Effector memory CD8-positive, alpha-beta T cell (primary cell): ENCODE results near the gene NOS2.
"Not testable (repeated sequence)": the region's sequence is repeated elsewhere in the genome, so short reads cannot be mapped to it uniquely, and the experiment has no call there.

ENCODE experiments used
- ATAC-seq: fragments of 150-1000 bp; cut with Tn5 transposase; replicated peaks from 2 replicates; pipeline ENCODE4 v1.10.0; 2021; ENCODE audit warnings: mild to moderate bottlenecking, moderate library complexity
- DNase-seq, 3 experiments: peaks; one replicate each; pipeline ENCODE4 v3.0.0; 2021
- H3K27ac Mint-ChIP-seq, 2 donors: one replicate each; pipeline ENCODE4 v1.8.0; 2022; ENCODE audit warnings: mild to moderate bottlenecking in 2 of 2, mixed read lengths in 2 of 2, moderate library complexity in 2 of 2
- H3K27me3 Mint-ChIP-seq, 2 donors: one replicate each; pipeline ENCODE4 v1.8.0; 2022; ENCODE audit warnings: mixed read lengths in 2 of 2
- H3K36me3 Mint-ChIP-seq: one replicate; pipeline ENCODE4 v1.8.0; 2022; ENCODE audit warnings: mild to moderate bottlenecking, moderate library complexity, mixed read lengths; ENCODE audit not compliant: insufficient read depth
- H3K4me1 Mint-ChIP-seq, 2 donors: one replicate each; pipeline ENCODE4 v1.8.0; 2022; ENCODE audit warnings: low read depth in 2 of 2, mixed read lengths in 2 of 2
- H3K4me3 Mint-ChIP-seq, 2 donors: one replicate each; pipeline ENCODE4 v1.8.0; 2022; ENCODE audit warnings: mild to moderate bottlenecking in 2 of 2, mixed read lengths in 2 of 2, moderate library complexity in 2 of 2
- H3K9me3 Mint-ChIP-seq, 2 donors: one replicate each; pipeline ENCODE4 v1.8.0; 2022; ENCODE audit warnings: mixed read lengths in 2 of 2

NOS2 gene

DNA sequence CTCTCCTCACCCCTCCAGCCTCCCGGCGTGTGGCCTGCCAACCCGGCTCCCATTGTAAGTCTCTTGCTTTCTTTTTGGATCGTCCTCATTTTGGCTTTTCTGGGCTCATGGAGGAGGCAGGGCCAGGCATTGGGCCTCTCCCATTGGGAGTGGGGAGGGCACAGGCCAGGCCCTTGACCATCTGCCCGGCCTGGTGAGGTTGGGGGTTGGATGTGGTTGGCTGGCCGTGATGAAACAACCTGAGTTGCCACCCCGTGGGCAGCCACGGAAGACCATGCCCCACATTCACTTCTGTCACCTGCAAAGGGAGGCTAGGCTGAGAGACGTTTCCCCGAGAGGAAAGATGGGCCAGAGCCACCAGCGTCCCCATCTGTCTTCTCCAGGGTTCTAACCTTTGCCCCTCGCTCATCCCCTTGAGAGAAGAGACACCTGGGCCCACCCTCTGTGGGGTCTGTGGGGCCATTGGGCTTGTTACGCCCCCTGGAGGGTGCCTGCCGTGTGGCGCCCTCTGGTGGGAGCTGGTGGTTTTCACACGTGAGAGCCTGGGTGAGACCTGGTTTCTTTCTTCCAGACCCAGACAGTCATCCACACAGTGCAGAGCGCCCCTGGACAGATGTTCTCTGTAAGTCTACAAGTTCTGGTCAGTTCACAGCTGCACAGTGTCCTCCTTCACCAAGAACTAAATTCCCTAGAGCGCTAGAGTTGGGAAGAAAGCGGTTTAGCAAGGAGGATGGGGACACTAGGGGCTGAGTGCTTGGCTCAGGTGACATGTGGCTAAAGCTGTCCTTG lies 47.3 kb downstream of the NOS2 start:
- not testable (repeated sequence) for H3K27ac Mint-ChIP-seq, H3K9me3 Mint-ChIP-seq, H3K4me3 Mint-ChIP-seq, DNase-seq, H3K36me3 Mint-ChIP-seq, H3K4me1 Mint-ChIP-seq
- peak; percentile 32 for ATAC-seq
- H3K27me3 Mint-ChIP-seq = peaks cover 6 to 16% of the 10 kb centered on the region in 2 donors

DNA sequence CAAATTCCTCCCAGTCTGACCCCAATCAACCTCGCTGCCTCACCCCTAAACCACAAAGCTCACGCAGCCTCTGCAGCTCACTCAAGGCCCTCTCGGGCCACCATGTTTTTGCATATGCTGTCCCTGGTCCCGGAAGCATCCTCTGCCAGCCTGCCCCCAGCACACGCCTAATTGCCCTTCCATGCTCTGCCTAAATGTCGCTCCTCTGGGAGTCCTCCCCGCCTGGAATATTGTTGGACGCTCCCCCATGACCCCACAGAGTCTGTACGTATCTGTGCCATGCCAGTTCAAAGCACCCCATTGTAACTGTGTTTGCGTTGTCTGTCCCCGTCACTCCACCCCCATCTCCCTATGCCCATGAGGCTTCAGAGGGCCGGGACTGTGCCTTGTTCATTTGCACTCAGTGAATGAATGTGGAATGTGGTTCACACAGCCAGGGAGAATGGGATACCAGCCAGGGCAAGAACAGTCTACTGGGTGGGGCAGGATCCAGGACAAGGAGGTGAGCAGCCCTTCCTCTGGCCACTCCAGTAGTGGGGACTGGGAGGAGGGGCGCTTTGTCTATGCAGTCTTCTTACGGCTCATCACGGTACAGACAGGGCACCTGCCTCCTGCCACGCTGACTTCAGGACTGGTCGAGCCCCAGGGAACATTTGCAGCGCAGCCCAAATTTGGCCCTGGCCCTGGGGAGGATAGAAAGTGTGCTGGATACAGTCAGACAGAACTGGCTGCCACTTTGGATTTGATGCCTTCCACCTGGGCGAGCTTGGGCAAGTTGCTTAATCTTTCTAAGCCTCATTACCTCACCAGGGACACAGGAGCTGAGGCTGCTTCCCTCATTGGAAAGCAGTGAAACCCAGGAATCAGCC lies 48.5 kb downstream of the NOS2 start:
- Mint-ChIP-seq H3K36me3 (no peaks in the 10 kb centered on the region), H3K9me3 (no peaks in the 10 kb centered on the region), H3K4me3 (no peak overlapping the region), H3K27me3 (peaks cover 6 to 10% of the 10 kb centered on the region in 2 donors), H3K27ac (no peak overlapping the region), H3K4me1 (no peaks in the 10 kb centered on the region)
- DNase-seq (no peak), ATAC-seq (no peak)

DNA sequence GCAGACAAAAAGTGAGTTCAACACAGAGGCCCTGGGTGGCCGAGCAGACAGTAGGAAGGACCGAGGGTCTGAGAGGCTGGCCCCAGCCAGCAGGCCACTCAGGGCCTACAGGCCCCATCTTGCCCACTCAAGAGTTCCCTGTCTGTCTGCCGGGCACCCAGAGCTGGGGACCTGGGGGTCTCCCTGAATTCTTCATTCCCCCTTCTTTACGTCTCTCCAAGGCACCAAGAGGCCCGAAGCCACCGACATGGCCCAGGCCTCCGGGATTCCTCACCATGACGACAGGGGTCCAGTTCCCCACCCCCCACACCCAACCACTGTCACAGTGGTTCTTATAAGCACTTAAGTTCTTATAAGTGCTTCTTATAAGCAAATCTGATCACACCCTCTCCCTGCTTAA lies 49.2 kb downstream of the NOS2 start:
- DNase-seq (no peak), ATAC-seq (no peak)
- H3K4me1 Mint-ChIP-seq = no peaks in the 10 kb centered on the region
- H3K9me3 Mint-ChIP-seq = no peaks in the 10 kb centered on the region
- H3K4me3 Mint-ChIP-seq = no peak overlapping the region
- H3K36me3 Mint-ChIP-seq = no peaks in the 10 kb centered on the region
- peaks cover 6 to 10% of the 10 kb centered on the region in 2 donors for H3K27me3 Mint-ChIP-seq
- H3K27ac Mint-ChIP-seq = peak overlapping the region in 1 of 2 donors; percentile 33

DNA sequence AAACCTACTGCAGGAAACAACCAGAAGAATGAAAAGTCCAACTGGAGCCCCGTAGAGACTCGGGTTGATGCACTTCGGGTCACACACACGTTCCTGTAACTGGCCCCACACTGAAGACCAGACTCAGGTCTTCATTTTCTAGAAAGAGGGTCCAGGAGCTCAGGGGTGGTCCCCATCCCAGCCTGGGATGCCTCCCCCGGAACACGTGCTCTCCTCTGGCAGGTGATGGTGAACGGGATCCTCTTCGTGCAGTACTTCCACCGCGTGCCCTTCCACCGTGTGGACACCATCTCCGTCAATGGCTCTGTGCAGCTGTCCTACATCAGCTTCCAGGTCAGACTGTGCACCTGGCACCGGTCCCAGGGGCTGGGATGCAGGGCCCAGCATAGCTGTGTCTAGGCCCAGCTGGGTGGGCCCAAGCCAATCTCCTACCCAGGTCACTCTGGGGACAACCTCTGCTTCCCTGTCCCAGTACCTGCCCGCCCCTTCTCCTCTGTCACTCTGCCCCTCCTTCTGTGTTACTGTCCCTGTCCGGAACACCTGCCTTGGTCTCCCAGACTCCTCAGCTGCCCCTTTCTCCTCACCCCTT lies 50.7 kb downstream of the NOS2 start:
- H3K36me3 Mint-ChIP-seq, H3K27ac Mint-ChIP-seq, H3K4me1 Mint-ChIP-seq, DNase-seq, H3K4me3 Mint-ChIP-seq, H3K9me3 Mint-ChIP-seq, ATAC-seq, H3K27me3 Mint-ChIP-seq: not testable (repeated sequence)

DNA sequence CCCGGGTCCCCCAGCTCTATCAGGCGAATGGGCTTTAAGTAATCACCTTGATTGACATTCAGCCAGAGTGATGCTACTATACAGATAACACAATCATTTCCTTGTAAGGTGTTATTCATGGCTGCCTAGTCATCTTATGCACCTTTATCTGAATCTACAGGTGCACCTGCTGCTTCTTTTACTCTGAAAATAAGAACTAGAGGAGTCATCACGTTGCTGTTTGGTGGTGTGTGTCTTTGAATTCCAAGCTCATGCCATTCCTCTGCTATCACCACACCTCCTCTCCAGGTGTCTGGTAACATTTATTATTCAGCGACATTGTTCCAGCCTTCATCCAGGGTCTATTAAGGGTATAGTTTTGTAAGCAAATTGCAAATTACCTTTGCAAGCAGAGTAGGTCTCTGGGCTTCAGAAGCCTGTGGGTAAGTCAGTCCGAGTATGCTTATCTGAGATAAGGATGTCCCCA lies 51.9 kb downstream of the NOS2 start:
- H3K4me3 Mint-ChIP-seq = no peak overlapping the region
- no peaks in the 10 kb centered on the region for H3K4me1 Mint-ChIP-seq
- H3K9me3 Mint-ChIP-seq = no peaks in the 10 kb centered on the region
- H3K27me3 Mint-ChIP-seq = no peaks in the 10 kb centered on the region
- H3K27ac Mint-ChIP-seq = no peak overlapping the region
- ATAC-seq (no peak), DNase-seq (no peak)
- no peaks in the 10 kb centered on the region for H3K36me3 Mint-ChIP-seq

DNA sequence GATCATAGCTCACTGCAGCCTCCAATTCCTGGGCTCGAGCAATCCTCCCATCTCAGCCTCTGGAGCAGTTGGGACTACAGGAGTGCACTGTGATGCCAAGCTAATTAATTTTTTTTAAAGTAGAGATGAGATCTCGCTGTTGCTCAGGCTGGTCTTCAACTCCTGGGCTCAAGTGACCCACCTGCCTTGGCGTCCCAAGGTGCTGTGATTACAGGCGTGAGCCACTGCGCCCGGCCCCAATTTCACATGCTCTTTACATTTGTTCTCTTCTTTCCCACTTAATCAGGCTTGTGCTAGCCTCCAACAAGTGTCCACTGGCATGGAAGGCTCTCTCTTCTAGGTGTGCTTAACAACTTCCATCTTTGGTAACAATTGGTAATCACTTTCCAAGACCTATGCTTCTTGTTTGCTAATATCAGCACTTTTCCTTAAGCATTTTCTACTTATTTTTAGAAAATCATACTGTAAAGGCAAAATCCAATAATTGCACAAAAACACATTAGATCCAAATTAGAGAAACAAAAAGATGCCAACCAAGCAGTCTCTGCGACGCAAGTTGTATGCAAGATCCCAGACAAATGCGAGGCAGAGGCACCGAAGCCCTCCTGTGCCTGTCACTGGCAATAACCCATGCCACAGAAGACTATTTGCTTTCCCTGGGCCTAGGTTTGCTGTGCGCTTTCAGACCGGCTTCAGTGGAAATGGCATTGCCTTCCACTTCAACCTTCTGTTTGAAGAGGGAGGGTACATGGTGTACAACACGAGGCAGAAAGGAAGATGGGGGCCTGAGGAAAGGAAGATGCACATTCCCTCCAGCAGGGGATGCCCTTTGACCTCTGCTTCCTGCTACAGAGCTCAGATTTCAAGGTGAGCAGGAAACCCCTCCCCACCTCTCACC lies 52.6 kb downstream of the NOS2 start:
- H3K27ac Mint-ChIP-seq = no peak overlapping the region
- ATAC-seq (no peak), DNase-seq (no peak)
- H3K27me3 Mint-ChIP-seq = no peaks in the 10 kb centered on the region
- no peaks in the 10 kb centered on the region for H3K36me3 Mint-ChIP-seq
- H3K4me3 Mint-ChIP-seq = no peak overlapping the region
- no peaks in the 10 kb centered on the region for H3K4me1 Mint-ChIP-seq
- H3K9me3 Mint-ChIP-seq = no peaks in the 10 kb centered on the region

DNA sequence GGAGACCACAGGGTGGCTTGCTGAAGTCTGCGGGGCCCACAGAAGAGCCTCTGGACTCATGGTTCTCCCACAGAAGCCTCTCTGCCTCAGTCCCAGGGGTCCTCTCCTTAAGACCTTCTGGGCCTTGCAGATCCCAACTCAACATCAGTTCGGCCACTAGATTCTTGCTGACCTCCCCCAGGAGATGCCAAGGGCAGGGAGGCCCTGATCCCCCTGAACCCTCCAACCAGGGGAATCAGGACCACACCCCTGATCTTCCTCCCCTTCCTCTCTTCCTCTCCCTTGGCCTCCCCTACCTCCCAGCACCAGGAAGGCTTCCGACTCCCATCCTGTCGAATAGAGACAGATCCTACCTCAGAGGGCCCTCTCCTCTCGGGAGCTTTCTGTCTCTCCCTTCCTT lies 53.4 kb downstream of the NOS2 start:
- H3K27ac Mint-ChIP-seq = no peak overlapping the region
- no peak overlapping the region for H3K4me3 Mint-ChIP-seq
- H3K4me1 Mint-ChIP-seq = no peaks in the 10 kb centered on the region
- H3K9me3 Mint-ChIP-seq = no peaks in the 10 kb centered on the region
- H3K36me3 Mint-ChIP-seq = no peaks in the 10 kb centered on the region
- ATAC-seq (no peak), DNase-seq (no peak)
- H3K27me3 Mint-ChIP-seq = peaks cover 0 to 3% of the 10 kb centered on the region in 2 donors

DNA sequence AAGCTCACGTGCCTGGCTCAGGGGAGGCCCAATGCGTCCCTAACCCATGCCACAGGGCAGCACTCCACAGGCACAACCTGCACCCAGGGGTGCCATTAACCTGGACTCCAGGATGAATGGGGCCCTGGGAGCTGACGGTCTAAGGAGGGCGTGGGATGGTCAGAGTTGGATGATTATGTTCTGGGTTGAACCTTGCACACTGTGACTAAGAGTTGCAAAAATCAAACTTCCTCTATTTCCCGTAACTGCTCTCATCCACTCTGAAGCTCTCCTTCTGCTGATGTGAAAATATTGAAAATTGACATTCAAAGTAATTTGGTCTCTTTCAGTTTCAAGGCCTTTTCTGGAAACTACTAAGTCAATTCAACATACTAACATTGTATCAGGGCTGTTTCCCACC lies 54.0 kb downstream of the NOS2 start:
- not testable (repeated sequence) for H3K27me3 Mint-ChIP-seq, H3K36me3 Mint-ChIP-seq, ATAC-seq, H3K9me3 Mint-ChIP-seq, H3K4me3 Mint-ChIP-seq, H3K4me1 Mint-ChIP-seq, DNase-seq, H3K27ac Mint-ChIP-seq

DNA sequence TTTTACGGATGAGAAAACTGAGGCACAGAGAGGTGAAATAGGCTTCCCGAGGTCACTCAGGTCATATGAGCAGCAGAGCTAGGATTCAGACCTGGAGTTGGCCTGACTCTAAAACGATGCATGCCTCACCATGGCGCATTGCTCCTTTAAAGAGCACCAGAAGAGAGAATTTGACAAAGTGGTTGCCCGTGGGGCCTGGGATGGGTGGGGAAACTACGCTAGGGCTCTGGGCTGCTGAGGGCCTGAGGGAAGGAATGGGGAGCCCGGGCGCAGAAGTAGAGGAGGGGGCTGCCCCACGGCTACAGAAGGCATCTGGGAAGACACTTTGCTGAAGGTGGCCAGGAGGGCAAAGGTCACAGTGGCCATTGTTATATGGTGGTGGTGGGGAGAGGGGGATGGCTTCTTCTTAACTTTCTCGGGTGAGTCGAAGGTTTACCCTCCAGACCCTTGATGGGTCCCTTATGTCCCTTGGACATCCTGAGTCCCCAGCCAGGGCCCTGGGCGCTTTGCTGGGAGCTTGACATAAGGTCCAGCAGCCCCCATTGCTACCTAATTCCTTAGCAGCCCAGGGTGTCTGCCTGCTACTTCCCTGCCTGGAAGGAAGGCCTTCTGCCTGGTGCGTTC lies 55.0 kb downstream of the NOS2 start:
- H3K36me3 Mint-ChIP-seq, H3K27me3 Mint-ChIP-seq, H3K9me3 Mint-ChIP-seq, H3K27ac Mint-ChIP-seq, ATAC-seq, DNase-seq, H3K4me3 Mint-ChIP-seq, H3K4me1 Mint-ChIP-seq: not testable (repeated sequence)

DNA sequence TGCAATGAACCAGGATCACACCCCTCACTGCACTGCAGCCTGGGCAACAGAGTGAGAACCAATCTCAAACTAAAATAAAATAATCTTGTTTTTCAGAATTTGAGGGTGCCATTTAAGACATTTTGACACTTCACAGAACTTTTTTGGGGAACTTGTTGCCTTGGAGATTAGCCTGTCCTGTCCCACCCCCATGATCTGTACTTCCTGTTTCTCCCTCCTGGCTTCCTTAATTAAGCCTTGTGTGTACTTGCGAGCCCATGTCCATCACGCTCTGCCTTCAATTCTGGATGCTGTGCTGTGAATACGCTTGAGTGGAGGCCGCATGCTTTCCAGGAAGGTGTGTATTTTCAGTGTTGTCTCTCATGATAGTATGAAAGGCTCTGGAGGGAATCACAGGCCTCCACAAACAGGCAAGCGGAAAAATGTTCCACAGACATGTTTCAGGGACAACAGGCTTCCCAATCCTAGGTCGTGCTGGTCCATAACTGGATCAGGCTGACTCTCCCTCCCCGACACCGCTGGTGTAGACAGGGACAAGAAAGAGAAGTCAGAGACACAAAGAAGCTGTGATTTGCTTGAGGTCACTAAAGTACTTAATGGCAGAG lies 56.9 kb downstream of the NOS2 start:
- H3K27ac Mint-ChIP-seq = no peak overlapping the region
- H3K9me3 Mint-ChIP-seq = no peaks in the 10 kb centered on the region
- H3K4me3 Mint-ChIP-seq = no peak overlapping the region
- no peaks in the 10 kb centered on the region for H3K36me3 Mint-ChIP-seq
- DNase-seq (no peak), ATAC-seq (no peak)
- no peaks in the 10 kb centered on the region for H3K4me1 Mint-ChIP-seq
- peaks cover 0 to 6% of the 10 kb centered on the region in 2 donors for H3K27me3 Mint-ChIP-seq

DNA sequence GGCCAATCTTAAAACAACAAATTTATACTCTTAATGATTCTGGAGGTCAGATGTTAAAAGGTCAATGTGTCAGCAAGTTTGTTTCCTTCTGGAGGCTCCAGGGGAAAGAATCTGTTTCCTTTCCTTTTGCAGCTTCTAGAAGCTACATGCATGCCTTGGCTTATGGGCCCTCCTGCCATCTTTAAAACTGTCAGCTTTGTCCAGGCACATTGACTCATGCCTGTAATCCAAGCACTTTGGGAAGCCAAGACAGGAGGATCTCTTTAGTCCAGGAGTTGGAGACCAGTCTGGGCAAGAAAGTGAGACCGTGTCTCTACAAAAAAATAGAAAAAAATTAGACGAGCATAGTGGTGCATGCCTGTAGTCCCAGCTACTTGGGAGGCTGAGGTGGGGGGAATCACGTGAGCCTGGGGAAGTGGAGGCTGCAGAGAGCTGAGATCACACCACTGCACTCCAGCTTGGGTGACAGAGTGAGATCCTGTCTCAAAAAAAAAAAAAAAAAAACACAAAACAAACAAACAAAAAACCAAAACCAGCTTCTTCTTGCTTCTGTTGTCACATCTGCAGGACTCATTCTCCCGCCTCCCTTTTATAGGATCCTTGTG lies 58.3 kb downstream of the NOS2 start:
- no peak for DNase-seq
- Mint-ChIP-seq H3K36me3 (no peaks in the 10 kb centered on the region), H3K4me1 (no peaks in the 10 kb centered on the region), H3K4me3 (no peak overlapping the region), H3K27ac (no peak overlapping the region), H3K27me3 (peaks cover 6 to 12% of the 10 kb centered on the region in 2 donors), H3K9me3 (no peaks in the 10 kb centered on the region)
- ATAC-seq = no peak

DNA sequence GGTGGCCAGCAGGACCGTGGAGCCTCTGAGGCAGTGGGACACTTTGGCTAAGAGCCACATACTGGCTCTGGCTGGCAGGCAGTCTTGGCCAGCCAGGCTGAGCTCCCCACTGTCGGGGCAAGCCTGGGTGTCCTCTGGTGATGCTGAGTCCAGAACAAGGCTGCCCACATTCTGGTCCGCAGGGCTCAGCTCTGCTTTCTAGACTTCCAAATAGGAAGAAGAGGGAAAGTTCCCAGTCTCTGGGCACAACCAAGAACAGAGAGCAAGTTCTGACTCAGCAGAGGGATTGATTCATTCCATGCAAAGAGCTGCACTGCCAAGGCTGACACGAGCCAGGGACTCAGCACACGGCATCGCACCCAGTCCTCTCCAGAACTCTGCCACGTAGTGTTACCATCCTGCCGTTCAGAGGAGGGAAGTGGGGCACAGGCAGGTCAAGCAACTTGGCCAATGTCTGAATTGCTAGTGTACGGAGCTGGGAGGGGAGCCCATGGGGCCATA lies 58.9 kb downstream of the NOS2 start:
- Mint-ChIP-seq H3K27ac (no peak overlapping the region), H3K9me3 (no peaks in the 10 kb centered on the region), H3K36me3 (no peaks in the 10 kb centered on the region), H3K4me1 (no peaks in the 10 kb centered on the region), H3K27me3 (peaks cover 6 to 13% of the 10 kb centered on the region in 2 donors), H3K4me3 (no peak overlapping the region)
- DNase-seq = no peak
- ATAC-seq = no peak
